Stimulated activated CD4-positive, alpha-beta T cell treated with anti-CD3 and anti-CD28 coated beads, Interleukin-12 subunit alpha, Interleukin-12 subunit beta, amount 100 ng/mL, for 48 hours (primary cell): Measurements from ENCODE around the gene PTN.
"Not testable (repeated sequence)": the region's sequence is repeated elsewhere in the genome, so short reads cannot be mapped to it uniquely, and the experiment has no call there.

ENCODE experiments used
- DNase-seq, 3 donors: peaks; one replicate each; pipeline ENCODE4 v3.0.0-alpha.2; 2020; ENCODE audit warnings: low read depth in 2 of 3, low spot score in 1 of 3

PTN gene

GRCh38 chr7:137268001-137268865, 75.3 kb downstream of the PTN start:
- DNase-seq = not testable (repeated sequence)

DNA sequence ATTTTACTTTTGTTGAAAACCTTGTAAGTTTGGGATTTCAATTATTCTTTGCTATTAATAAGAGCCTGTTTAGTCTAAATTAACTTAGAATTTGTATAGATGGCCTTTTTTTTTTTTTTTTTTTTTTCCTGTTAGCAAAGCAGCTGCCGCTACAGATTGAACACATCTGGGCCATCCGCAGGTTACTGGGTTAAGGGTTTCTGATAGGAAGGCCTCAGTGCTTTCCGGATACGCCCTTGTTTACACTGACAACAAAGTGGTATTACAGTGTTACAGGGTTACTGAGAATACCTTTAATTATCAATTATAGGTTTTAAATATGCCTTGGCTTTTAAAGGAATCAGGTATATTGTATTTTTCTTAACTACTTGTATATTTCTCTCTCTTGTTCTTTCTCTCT, 76.8 kb downstream of the PTN start:
- DNase-seq = no peak

GRCh38 chr7:137265480-137265879, 78.1 kb downstream of the PTN start:
- DNase-seq = not testable (repeated sequence)

DNA sequence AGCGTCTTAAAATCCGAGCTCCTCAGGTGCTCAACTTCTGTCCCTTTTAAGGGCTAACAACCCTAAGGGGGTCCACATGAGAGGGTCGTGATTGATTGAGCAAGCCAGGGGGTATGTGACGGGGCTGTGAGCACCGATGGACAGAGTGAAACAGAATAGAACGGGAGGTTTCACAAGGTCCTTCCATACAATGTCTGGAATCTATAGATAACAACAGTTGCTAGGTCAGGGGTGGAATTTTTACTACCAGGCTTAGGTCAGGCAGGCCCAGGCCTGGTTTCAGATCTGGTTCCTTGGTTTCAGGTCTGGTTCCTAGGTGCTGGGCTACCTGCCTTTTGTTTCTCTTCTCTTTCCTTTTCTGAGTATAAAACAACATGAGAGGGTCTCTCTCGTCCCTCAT, 80.9 kb downstream of the PTN start:
- DNase-seq = no peak

DNA sequence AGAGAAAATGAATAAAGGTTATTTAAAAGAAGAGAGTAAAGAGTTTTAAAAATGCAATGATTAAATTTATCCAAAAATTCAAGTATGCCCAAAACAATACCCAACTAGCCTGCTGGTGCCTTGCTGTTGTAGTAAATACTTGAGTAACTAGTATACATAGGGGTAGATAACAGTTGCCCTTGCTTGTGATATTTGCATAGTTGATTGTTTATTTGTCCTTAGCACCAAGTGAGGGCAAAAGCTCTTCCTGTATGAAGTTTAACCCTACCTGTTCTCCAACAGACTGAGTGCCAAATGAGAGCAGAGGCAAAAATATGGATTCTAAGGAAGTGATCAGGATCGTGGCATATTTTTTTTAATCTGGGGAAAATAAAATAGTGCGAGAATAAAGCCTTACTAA, 85.0 kb downstream of the PTN start:
- no peak for DNase-seq

DNA sequence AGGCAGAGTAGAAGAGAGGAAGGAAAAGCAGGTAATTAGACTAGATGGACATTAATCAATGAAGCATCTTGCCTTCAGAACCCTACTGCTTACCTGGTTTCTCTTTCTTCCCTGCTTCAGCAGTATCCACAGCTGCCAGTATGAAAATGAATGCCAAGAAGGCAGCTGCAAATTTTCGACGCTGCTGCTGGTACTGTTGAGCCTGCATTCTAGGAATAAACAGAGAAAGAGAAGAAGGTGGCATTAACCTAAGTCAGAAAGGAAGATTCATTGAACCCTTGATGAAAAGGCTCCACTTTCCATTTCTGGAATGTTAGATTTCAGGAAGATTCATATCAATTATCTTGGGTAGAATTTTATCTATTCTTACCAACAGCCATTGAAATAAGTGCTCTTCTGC, 88.8 kb downstream of the PTN start:
- no peak for DNase-seq

DNA sequence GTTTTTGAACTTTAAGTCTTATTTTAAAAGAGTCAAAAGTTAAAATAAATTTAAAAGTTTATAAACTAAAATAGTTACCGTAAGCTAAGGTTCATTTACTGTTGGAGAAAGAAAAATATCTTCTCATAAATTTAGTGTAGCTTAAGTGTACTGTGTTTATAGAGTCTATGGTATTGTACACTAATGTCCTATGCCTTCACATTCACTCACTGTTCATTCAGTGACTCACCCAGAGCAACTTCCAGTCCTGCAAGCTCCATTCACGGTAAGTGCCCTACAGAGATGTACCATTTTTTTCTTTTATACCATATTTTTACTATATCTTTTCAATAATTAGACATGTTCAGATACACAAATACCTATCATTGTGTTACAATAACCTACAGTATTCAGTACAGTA, 97.6 kb downstream of the PTN start:
- DNase-seq = no peak

DNA sequence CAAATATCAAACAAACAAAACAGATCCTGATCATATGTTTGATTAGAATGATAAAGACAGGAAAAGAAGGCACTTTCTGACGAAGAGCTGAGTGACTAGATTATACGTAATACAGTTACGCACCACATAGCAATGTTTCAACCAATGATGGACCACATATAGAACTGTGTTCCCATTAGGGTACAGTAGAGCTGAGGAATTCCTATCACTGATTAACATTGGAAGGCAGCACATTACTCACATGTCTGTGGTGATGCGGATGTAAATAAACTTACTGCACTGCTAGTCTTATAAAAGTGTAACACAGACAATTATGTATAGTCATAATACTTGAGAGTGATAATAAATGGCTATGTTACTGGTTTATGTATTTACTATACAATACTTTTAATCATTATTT, 98.3 kb downstream of the PTN start:
- DNase-seq = no peak

GRCh38 chr7:137243741-137244140, 99.8 kb downstream of the PTN start:
- DNase-seq = no peak

- DNase-seq = no peak
Observed at GRCh38 chr7:137242616-137243015, 100.9 kb downstream of the PTN start.

DNA sequence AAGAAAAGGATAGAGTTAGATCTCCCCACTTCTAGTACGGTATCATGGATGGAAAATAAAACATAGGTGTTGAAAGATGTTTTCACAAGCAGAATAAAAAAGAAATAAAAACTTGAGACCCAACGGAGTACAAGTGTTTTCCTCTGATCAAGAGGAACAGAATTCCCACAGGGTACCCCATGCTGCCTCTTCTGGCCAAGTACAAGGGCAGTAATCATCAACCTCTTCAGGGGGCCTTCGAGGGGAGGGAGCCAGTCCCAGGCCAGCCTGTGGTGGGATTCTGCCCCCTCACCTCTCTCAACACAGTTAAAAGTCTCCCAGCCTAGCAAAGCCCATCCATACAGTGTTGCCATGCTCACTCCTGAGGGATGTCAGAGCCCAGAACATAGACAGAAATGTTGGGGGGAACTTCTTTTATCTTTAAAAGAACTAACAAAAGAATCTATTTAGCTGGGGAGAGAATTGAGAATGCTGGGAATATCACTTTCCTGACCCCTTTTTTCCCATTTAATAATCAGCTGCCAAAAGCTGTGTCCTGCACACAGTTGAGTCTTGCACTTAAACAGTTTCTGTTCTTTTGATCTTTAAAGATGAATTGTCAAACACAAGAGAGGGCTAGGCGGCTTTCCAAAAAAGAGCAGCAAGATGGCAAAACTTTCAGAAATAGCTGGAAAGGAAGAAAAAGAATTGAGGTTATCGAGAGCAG, 101.7 kb downstream of the PTN start:
- DNase-seq = no peak

DNA sequence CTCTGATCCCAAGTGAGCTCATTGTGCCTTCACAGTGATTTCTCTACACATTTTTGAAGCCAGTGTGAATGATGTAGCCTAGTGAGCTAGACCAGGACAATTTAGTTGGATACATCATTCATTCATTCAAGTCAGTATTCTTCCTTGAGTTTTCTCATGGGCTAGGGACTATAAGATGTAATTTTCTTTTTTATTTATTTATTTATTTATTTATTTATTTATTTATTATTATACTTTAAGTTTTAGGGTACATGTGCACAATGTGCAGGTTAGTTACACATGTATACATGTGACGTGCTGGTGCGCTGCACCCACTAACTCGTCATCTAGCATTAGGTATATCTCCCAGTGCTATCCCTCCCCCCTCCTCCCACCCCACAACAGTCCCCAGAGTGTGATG, 104.3 kb downstream of the PTN start:
- not testable (repeated sequence) for DNase-seq

DNA sequence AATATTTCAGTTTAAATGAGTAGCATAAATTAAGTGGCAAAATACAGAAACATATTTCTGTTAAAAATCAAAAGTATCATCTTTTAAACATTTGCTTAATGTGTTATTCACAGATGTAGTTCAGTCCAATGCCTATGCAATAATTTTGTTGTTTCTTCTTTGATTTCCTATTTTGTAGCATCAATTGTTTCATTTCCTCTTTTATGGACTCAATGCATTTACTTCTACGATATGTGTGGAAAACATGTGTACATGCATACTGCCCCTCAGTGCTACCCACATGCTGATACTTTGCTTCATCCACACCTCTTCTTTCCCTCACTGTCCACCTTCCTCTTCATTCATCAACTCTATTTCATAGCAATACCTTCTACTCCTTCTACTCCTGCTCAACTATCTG, 108.1 kb downstream of the PTN start:
- no peak for DNase-seq

DNA sequence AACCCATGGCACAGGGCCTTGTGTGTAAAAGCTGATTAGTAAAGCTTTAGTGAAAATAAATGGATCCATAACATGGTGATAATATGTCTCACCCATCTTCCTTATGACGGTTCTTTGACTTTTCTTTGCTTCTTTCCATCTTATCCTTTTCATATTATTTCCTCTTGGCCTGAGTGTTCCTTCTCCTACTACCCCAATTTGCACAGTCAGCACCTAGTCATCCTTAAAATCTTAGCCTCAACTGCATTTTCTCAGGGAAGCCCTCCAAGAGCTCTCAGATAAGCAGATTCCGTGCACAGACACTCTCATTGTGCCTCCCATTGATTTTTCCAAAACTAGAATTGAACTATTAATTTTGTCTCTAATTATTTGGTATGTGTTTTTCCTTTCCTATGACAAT, 112.4 kb downstream of the PTN start:
- no peak for DNase-seq

GRCh38 chr7:137221467-137221866, 122.1 kb downstream of the PTN start:
- DNase-seq = no peak

DNA sequence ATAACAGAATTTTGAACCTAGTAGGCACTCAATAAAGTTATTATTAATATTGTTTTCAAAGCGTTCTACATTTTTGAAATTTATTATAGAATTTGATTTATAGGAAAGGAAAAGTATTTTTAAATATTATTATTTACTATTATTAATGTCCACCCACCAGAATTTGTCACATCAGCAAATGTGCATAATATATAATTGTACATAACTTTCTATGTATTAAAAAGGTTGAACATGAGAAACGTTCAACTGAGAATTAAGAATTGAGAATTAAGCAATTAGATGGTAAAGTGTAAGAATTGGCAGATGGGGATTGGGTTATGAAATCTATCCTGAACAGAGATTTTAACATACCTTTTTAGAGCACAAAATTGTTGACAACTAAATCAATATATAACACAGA, 129.8 kb downstream of the PTN start:
- no peak for DNase-seq

DNA sequence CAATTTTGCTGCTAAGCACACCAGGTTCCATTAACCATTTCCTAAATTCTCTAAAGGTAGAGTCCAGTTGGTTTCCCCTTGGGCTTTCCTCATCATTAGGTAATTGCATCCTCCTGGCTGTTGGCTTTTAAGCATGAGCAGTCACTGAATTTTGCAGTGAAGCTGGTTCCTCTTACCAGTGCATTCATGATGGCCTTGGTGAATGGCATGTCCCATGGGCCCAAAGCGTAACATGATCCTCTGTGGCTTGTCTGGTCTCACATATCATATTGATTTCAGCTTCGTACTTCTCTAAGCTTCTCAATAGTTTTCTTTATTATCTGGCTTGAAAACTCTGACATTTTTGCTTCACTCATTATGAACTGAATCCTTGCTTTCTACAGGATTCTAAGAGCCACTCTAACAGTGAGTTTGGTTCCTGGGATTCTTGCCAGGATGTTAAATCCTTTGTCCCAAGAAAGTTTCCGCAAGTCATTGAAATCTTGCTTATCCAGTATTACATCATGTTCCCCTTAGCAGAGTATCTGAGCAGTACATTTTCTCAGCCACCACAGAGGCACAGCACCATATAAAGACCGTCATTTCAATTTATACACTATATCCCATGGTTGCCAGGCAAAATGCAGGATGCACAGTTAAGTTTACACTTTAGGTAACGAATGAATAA, 134.2 kb downstream of the PTN start:
- DNase-seq = no peak

DNA sequence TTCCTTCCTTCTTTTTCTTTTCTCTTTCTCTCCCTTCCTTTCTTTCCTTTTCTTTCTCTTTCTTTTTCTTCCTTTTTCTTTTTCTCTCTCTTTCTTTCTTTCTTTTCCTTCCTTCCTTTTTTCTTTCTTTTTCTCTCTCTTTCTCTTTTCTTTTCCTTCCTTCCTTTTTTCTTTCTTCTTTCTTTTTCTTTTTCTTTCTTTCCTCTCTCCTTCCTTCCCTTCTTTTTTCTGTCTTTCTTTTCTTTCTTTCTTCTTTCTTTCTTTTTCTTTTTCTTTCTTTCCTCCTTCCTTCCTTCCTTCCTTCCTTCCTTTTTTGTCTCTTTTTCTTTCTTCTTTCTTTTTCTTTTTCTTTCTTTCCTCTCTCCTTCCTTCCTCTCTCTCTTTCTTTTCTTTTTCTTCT, 136.8 kb downstream of the PTN start:
- no peak for DNase-seq

DNA sequence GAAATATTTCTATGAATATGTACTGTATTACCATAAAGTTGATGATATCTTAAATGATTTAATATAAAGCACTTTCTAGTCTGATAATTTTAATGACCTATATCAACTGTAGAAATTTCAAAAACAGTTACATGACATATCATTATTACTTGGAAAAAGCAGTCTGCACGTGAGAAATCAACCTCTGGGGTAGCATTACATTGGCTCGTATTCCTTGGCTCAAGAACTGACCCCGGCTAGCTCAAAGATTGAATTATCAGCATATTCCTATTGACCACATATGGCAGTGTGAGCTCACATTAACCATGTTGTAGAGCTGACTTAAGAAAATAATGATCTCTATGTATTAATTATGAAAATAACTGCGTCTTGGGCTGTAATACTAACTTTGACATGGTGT, 139.3 kb downstream of the PTN start:
- no peak for DNase-seq

DNA sequence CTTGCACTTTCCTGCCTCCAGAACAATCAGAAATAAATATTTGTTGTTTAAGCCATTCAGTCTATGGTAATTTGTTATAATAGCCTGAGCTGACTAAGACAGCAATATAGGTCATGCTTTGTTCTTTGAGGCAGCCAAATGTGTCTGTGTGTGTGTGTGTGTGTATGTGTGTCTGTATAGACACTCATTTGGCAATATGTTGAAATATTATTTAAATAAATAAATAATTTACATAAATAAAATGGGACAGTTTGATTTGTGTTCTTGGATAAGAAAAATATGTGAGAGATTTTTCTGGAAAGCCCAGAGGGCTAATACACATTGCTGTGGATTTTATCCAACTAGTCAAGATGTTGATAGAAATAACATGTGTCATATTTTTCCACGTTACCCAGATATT, 140.2 kb downstream of the PTN start:
- no peak for DNase-seq

- no peak for DNase-seq
Observed at GRCh38 chr7:137196648-137197047, 146.9 kb downstream of the PTN start.

- no peak for DNase-seq
Observed at GRCh38 chr7:137195996-137196395, 147.5 kb downstream of the PTN start.
